ENCODE data around the gene MNX1.

MNX1 gene

GRCh38 chr7:156988343-156989185, 21.9 kb downstream of the MNX1 start:
- DNase-seq (ENCODE audit: low read depth): no peak
- H3K4me3 ChIP-seq (ENCODE audit: low read length): no peak overlapping the region
- TF ChIP-seq CTCF (conservative IDR thresholded peaks at IDR 0.05; ENCODE audit: low read length): no peak

DNA sequence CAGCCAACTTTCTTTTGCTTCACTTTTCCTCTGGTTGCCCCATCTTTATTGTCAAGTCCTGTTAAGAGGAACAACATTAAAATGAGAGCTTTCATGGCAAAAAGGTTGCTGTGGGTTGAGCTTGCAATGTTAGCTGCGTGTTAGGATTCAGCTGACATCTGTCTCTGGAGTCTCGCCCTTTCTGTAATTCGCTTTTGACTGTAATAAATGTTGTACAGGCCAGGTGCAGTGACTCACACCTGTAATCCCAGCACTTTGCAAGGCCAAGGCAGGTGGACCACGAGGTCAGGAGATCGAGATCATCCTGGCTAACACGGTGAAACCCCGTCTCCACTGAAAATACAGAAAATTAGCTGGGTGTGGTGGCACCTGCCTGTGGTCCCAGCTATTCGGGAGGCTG, 24.1 kb downstream of the MNX1 start:
- DNase-seq (ENCODE audit: low read depth): no peak
- TF ChIP-seq CTCF (conservative IDR thresholded peaks at IDR 0.05; ENCODE audit: low read length): no peak
- H3K4me3 ChIP-seq (ENCODE audit: low read length): no peak overlapping the region

- no peak for DNase-seq (ENCODE audit: low read depth)
- TF ChIP-seq CTCF (conservative IDR thresholded peaks at IDR 0.05; ENCODE audit: low read length): no peak
- H3K4me3 ChIP-seq (ENCODE audit: low read length): no peak overlapping the region
Observed at GRCh38 chr7:156985101-156985992, 25.1 kb downstream of the MNX1 start.

GRCh38 chr7:156984174-156984891, 26.1 kb downstream of the MNX1 start:
- peak overlapping the region; percentile 8 for H3K4me3 ChIP-seq (ENCODE audit: low read length)
- TF ChIP-seq CTCF (conservative IDR thresholded peaks at IDR 0.05; ENCODE audit: low read length): no peak
- DNase-seq (ENCODE audit: low read depth): peak; percentile 95

DNA sequence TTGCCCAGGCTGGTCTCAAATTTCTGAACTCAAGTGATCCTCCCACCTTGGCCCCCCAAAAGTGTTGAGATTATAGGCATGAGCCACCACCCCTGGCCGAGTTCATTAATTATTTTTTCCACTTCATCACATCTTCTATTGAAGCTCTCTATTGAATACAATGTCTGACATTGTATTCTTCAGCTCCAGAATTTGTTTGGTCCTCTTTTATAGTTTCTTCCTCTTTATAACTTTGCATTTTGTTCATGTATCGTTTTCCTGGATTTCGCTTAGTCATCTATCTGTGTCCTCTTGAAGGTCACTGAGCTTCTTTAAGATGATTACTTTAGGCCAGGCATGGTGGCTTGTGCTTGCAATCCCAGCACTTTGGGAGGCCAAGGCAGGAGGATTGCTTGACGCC, 30.8 kb downstream of the MNX1 start:
- no peak for TF ChIP-seq CTCF (conservative IDR thresholded peaks at IDR 0.05; ENCODE audit: low read length)
- no peak overlapping the region for H3K4me3 ChIP-seq (ENCODE audit: low read length)
- DNase-seq (ENCODE audit: low read depth): no peak

DNA sequence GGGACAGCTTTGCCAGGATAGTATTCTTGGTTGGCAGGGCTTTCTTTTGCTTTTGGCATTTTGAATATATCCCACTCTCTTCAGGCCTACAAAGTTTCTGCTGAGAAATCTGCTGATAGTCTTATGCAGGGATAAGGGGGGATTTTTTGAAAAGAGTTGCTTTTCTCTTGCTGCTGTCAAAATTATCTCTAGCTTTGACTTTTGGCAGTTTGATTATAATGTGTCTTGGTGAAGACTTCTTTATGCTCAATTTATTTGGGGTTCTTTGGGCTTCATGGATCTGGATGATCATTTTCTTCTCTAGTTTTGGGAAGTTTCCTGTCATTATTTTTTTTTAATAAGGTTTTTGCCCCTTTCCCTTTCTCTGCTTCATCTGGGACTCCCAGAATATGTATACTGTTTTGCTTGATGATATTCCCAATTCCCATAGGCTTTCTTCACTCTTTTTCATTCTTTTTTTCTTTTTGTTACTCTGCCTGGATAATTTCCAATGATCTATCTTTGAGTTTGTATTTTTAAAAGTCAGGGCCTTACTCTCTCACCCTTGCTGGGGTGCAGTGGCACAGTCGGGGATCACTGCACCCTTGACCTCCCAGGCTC, 31.4 kb downstream of the MNX1 start:
- H3K4me3 ChIP-seq (ENCODE audit: low read length): no peak overlapping the region
- no peak for TF ChIP-seq CTCF (conservative IDR thresholded peaks at IDR 0.05; ENCODE audit: low read length)
- no peak for DNase-seq (ENCODE audit: low read depth)
